Measurements from ENCODE around the gene GNGT1. TPM values are rescaled to one million over a fixed set of nuclear protein-coding genes. Genes with fewer than 3 reads are reported as not detected.

The GNGT1 gene
- total RNA-seq, 2 experiments from 2014 or later = not detected

- H3K4me3 Mint-ChIP-seq = no peak overlapping the region
- H3K27ac Mint-ChIP-seq = no peak overlapping the region
- ChIA-PET POLR2A (no interaction called here), CTCF (no interaction called here)
- H3K36me3 Mint-ChIP-seq (ENCODE audit: low read depth) = no peaks in the 10 kb centered on the region
- H3K4me1 Mint-ChIP-seq = no peaks in the 10 kb centered on the region
- H3K9me3 Mint-ChIP-seq (ENCODE audit: low read depth) = no peaks in the 10 kb centered on the region
- peaks cover 32% of the 10 kb centered on the region for H3K27me3 Mint-ChIP-seq
- ATAC-seq (no peak), DNase-seq (no peak)
- intact Hi-C loops (cut with DNase I, micrococcal nuclease) = no loop called here
Measured at GRCh38 chr7:93923942-93924341, 17.6 kb downstream of the GNGT1 start.

DNA sequence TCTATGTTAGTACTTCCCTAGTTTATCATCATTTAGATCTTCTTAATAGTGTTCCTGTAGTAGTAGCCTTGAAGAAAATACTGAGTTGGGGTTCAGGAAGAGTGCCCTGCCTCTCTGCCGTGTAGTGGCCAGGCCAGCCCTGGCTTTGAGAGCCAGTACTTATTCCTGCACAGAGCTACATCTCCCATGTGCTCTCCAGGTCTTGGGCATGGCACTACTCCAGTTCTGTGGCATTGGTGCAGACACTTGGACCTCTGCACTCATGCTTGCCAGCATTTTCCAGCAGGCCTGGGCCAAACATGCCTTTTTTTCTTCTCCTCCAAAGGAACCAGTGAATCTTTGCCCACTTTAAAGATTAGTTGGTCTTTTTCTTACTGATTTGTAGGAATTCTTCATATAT lies 20.4 kb downstream of the GNGT1 start:
- peaks cover 29% of the 10 kb centered on the region for H3K27me3 Mint-ChIP-seq
- ChIA-PET CTCF (interaction anchor here (0.6 kb wide), 1 partner anchor 49 kb away, joined by 4 read pairs; no protein-coding TSS in a partner anchor), POLR2A (no interaction called here)
- H3K36me3 Mint-ChIP-seq (ENCODE audit: low read depth) = no peaks in the 10 kb centered on the region
- ATAC-seq = no peak
- H3K4me1 Mint-ChIP-seq = no peaks in the 10 kb centered on the region
- no peaks in the 10 kb centered on the region for H3K9me3 Mint-ChIP-seq (ENCODE audit: low read depth)
- no peak overlapping the region for H3K27ac Mint-ChIP-seq
- DNase-seq = no peak
- intact Hi-C loops (cut with DNase I, micrococcal nuclease) = no loop called here
- H3K4me3 Mint-ChIP-seq = no peak overlapping the region

DNA sequence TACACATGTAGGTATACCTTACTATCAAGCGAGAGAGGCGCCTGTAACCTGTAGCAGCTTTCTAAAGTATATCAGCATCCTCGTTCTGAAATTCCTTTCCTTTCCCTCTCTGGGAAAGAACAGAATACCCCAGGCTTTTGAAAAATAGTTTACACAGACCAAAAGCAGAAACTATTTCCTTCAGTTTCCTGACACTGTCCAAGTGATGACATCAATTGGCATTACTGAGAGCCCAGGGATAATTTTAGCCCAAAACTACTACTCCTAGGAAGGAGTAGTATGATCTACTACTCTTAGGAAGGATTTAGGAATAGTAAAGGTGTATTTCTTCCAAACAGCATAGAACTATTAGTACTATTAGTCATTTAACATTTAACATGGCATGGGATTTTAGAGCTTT lies 21.2 kb downstream of the GNGT1 start:
- Mint-ChIP-seq H3K36me3 (ENCODE audit: low read depth) (no peaks in the 10 kb centered on the region), H3K9me3 (ENCODE audit: low read depth) (no peaks in the 10 kb centered on the region), H3K27me3 (peaks cover 27% of the 10 kb centered on the region), H3K4me3 (no peak overlapping the region), H3K4me1 (no peaks in the 10 kb centered on the region), H3K27ac (no peak overlapping the region)
- intact Hi-C loops (cut with DNase I, micrococcal nuclease) = no loop called here
- ATAC-seq (no peak), DNase-seq (no peak)
- CTCF ChIA-PET = interaction anchor here (1.4 kb wide), 1 partner anchor 28 kb away, joined by 4 read pairs; no protein-coding TSS in a partner anchor
- POLR2A ChIA-PET = no interaction called here

DNA sequence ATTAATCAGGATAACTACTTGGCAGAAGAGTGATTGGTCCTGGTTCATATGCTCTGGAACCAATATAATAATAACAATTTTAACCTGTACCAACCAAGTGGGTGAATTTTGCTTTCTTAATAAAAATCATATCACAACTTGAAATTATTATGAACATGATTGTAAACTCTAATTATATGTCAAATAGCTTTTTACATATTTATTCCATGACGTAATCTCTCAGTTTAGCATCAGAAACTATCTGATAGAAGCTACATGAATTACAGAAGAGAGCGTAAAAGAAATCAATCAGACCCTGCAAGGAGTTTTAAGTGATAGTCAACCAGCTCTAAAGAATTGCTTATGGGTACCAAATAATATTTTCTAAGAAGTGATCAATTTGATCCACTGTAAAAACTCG lies 25.3 kb downstream of the GNGT1 start:
- ATAC-seq = no peak
- Mint-ChIP-seq H3K27me3 (peaks cover 15% of the 10 kb centered on the region), H3K36me3 (ENCODE audit: low read depth) (no peaks in the 10 kb centered on the region), H3K4me3 (no peak overlapping the region), H3K9me3 (ENCODE audit: low read depth) (no peaks in the 10 kb centered on the region), H3K27ac (no peak overlapping the region), H3K4me1 (no peaks in the 10 kb centered on the region)
- ChIA-PET POLR2A (no interaction called here), CTCF (interaction anchor here (1.7 kb wide), 1 partner anchor 12 kb away, joined by 6 read pairs; no protein-coding TSS in a partner anchor)
- no peak for DNase-seq
- intact Hi-C loops (cut with DNase I, micrococcal nuclease) = no loop called here

DNA sequence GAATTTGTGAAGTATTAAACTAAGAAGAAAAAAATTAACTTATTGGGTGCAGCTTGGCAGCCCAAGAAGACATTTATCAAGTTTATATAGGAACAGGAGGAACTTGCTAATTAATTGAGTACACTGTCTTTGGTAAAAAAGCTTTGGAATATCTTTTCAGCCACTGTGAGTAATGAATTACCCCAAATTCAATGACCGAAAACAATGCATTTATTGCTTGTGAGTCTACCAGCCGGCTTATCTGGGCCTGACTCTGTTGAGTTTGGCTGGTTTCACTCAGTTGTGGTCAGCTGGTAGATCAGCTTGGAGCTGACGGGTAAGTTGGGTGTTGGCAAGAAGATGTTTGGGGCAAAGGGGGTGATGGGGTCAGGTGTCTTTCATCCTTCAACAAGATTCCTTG lies 26.8 kb downstream of the GNGT1 start:
- Mint-ChIP-seq H3K4me1 (no peaks in the 10 kb centered on the region), H3K27me3 (peaks cover 12% of the 10 kb centered on the region), H3K36me3 (ENCODE audit: low read depth) (no peaks in the 10 kb centered on the region), H3K27ac (no peak overlapping the region), H3K4me3 (no peak overlapping the region), H3K9me3 (ENCODE audit: low read depth) (no peaks in the 10 kb centered on the region)
- no peak for DNase-seq
- ChIA-PET POLR2A (no interaction called here), CTCF (no interaction called here)
- no peak for ATAC-seq
- intact Hi-C loops (cut with DNase I, micrococcal nuclease) = no loop called here

- Mint-ChIP-seq H3K4me1 (no peaks in the 10 kb centered on the region), H3K27me3 (peaks cover 14% of the 10 kb centered on the region), H3K36me3 (ENCODE audit: low read depth) (no peaks in the 10 kb centered on the region), H3K4me3 (no peak overlapping the region), H3K27ac (no peak overlapping the region), H3K9me3 (ENCODE audit: low read depth) (no peaks in the 10 kb centered on the region)
- ChIA-PET CTCF (no interaction called here), POLR2A (no interaction called here)
- intact Hi-C loops (cut with DNase I, micrococcal nuclease) = no loop called here
- ATAC-seq (no peak), DNase-seq (no peak)
Measured at GRCh38 chr7:93935102-93935501, 28.7 kb downstream of the GNGT1 start.

DNA sequence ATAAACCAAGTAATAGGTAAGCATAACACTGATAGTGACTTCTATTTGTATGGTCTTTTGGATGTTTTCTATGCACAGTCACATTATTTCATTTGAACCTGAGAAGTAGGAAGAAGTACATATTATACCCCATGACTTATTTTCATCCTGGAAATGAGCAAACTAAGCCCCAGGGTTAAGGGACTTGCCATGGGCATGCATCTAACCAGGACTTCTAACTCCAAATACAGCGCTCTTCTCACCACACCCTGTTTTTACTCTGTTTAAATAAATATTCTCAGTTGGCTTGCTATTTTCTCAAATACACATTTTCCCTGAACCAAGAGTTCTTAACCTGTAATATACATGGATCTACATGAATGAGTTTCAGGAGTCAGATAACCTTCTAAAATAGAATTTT lies 31.5 kb downstream of the GNGT1 start:
- ChIA-PET POLR2A (no interaction called here), CTCF (no interaction called here)
- ATAC-seq (no peak), DNase-seq (no peak)
- H3K9me3 Mint-ChIP-seq (ENCODE audit: low read depth) = no peaks in the 10 kb centered on the region
- no peak overlapping the region for H3K27ac Mint-ChIP-seq
- no peak overlapping the region for H3K4me3 Mint-ChIP-seq
- H3K27me3 Mint-ChIP-seq = peaks cover 15% of the 10 kb centered on the region
- H3K4me1 Mint-ChIP-seq = no peaks in the 10 kb centered on the region
- H3K36me3 Mint-ChIP-seq (ENCODE audit: low read depth) = no peaks in the 10 kb centered on the region
- intact Hi-C loops (cut with DNase I, micrococcal nuclease) = no loop called here

- DNase-seq = no peak
- CTCF ChIA-PET = no interaction called here
- H3K27me3 Mint-ChIP-seq = peaks cover 15% of the 10 kb centered on the region
- no peaks in the 10 kb centered on the region for H3K4me1 Mint-ChIP-seq
- intact Hi-C loops (cut with DNase I, micrococcal nuclease) = no loop called here
- POLR2A ChIA-PET = no interaction called here
- no peaks in the 10 kb centered on the region for H3K36me3 Mint-ChIP-seq (ENCODE audit: low read depth)
- no peak for ATAC-seq
- no peak overlapping the region for H3K27ac Mint-ChIP-seq
- no peaks in the 10 kb centered on the region for H3K9me3 Mint-ChIP-seq (ENCODE audit: low read depth)
- no peak overlapping the region for H3K4me3 Mint-ChIP-seq
Measured at GRCh38 chr7:93938293-93938692, 31.9 kb downstream of the GNGT1 start.

GRCh38 chr7:93941945-93942344 lies 35.6 kb downstream of the GNGT1 start:
- Mint-ChIP-seq H3K27me3 (peaks cover 15% of the 10 kb centered on the region), H3K27ac (no peak overlapping the region), H3K9me3 (ENCODE audit: low read depth) (no peaks in the 10 kb centered on the region), H3K4me1 (no peaks in the 10 kb centered on the region), H3K36me3 (ENCODE audit: low read depth) (no peaks in the 10 kb centered on the region), H3K4me3 (no peak overlapping the region)
- CTCF ChIA-PET = no interaction called here
- intact Hi-C loops (cut with DNase I, micrococcal nuclease) = no loop called here
- no peak for ATAC-seq
- DNase-seq = no peak
- POLR2A ChIA-PET = no interaction called here

DNA sequence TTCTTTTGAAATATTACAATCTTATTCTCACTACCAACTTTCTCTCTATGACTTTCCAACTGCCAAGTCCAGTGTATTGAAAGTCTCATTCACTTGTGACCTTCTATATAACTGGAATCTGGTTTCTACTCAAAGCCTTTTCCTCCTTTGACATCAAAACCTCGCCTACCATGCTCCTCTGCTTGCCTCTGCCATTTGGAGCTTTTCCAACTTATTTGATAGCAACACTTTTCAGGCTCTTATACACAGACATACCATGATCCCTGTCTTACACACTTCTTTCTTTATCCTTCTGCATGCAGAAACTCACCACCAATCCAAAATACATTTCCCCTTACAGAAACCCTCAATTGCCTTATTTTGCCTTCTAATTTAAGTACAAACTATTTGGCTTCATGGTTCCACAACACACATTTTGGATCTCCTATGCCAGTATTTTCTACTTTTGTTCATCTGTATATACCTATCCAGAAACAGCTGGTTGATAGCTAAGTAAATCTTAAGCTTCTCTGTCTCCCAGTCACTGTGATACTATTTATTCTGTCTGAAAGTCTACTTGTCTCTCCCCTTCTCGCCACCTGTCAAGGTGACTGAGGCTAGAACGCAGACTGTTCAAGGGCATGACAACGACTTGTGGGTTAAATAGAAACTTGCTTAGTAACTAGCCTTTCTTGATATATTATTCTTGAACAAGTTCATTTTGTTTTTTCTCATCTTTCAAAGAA lies 37.6 kb downstream of the GNGT1 start:
- Mint-ChIP-seq H3K4me3 (no peak overlapping the region), H3K4me1 (no peaks in the 10 kb centered on the region), H3K27me3 (peaks cover 13% of the 10 kb centered on the region), H3K36me3 (ENCODE audit: low read depth) (no peaks in the 10 kb centered on the region), H3K27ac (no peak overlapping the region), H3K9me3 (ENCODE audit: low read depth) (no peaks in the 10 kb centered on the region)
- ATAC-seq (no peak), DNase-seq (no peak)
- intact Hi-C loops (cut with DNase I, micrococcal nuclease) = no loop called here
- CTCF ChIA-PET = no interaction called here
- POLR2A ChIA-PET = no interaction called here

- H3K27me3 Mint-ChIP-seq = peaks cover 12% of the 10 kb centered on the region
- intact Hi-C loops (cut with DNase I, micrococcal nuclease) = no loop called here
- no peaks in the 10 kb centered on the region for H3K4me1 Mint-ChIP-seq
- H3K9me3 Mint-ChIP-seq (ENCODE audit: low read depth) = no peaks in the 10 kb centered on the region
- H3K4me3 Mint-ChIP-seq = no peak overlapping the region
- ATAC-seq (no peak), DNase-seq (no peak)
- POLR2A ChIA-PET = no interaction called here
- H3K36me3 Mint-ChIP-seq (ENCODE audit: low read depth) = no peaks in the 10 kb centered on the region
- H3K27ac Mint-ChIP-seq = no peak overlapping the region
- CTCF ChIA-PET = no interaction called here
Measured at GRCh38 chr7:93944673-93945072, 38.3 kb downstream of the GNGT1 start.

DNA sequence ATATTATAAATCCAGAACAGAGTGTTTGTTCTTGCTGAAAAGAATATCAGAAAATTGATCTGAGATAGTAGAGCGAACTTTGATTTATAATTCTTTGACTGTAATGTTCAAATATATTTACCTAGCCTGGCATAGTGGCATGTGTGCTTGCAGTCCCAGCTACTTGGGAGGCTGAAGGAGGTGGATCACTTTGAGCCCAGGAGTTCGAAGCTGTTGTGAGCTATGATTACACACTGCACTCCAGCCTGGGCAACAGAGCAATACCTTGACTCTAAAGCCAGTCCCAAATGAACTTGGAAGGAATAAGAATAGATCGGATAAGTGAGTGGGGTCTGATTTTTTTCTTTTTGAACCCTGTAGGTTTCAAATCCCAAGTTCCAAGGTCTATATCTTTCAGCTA lies 38.7 kb downstream of the GNGT1 start:
- intact Hi-C loops (cut with DNase I, micrococcal nuclease) = no loop called here
- POLR2A ChIA-PET = no interaction called here
- no peaks in the 10 kb centered on the region for H3K9me3 Mint-ChIP-seq (ENCODE audit: low read depth)

More for the DNA sequence above, 38.7 kb downstream of the GNGT1 start:
- Mint-ChIP-seq H3K27me3 (peaks cover 8% of the 10 kb centered on the region), H3K27ac (no peak overlapping the region), H3K4me3 (no peak overlapping the region), H3K4me1 (no peaks in the 10 kb centered on the region), H3K36me3 (ENCODE audit: low read depth) (no peaks in the 10 kb centered on the region)
- ATAC-seq (no peak), DNase-seq (no peak)
- CTCF ChIA-PET = no interaction called here
